ENCODE measurements around the gene CREG1. TPM values are rescaled to one million over a fixed set of nuclear protein-coding genes. Genes with fewer than 3 reads are reported as not detected.

CREG1 gene
- total RNA-seq, 1 experiment from 2014 or later: 21.7 TPM

GRCh38 chr1:167524651-167525050 lies 28.9 kb downstream of the CREG1 start:
- Mint-ChIP-seq H3K4me3 (no peak overlapping the region), H3K27me3 (ENCODE audit: low read depth) (peaks cover 17% of the 10 kb centered on the region), H3K4me1 (peaks cover 2% of the 10 kb centered on the region), H3K27ac (no peak overlapping the region), H3K9me3 (peaks cover 5% of the 10 kb centered on the region; the same call in 1 of the 2 replicates), H3K36me3 (no peaks in the 10 kb centered on the region)
- ATAC-seq: no peak
- ChIA-PET CTCF (interaction anchor here (1.7 kb wide), 1 partner anchor 9 kb away, joined by 8 read pairs; no protein-coding TSS in a partner anchor), POLR2A (no interaction called here)
- TF ChIP-seq MYBL2 (CRISPR knock-in tag; IDR thresholded peaks at IDR 0.05) (no peak), TEAD1 (CRISPR knock-in tag; IDR thresholded peaks at IDR 0.05) (no peak), GABPB1 (CRISPR knock-in tag; IDR thresholded peaks at IDR 0.05) (peak; percentile 98)
- TF ChIP-seq, protein P1, sequence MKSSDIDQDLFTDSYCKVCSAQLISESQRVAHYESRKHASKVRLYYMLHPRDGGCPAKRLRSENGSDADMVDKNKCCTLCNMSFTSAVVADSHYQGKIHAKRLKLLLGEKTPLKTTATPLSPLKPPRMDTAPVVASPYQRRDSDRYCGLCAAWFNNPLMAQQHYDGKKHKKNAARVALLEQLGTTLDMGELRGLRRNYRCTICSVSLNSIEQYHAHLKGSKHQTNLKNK (CRISPR knock-in tag; IDR thresholded peaks at IDR 0.05): no peak
- TF ChIP-seq, protein P2, sequence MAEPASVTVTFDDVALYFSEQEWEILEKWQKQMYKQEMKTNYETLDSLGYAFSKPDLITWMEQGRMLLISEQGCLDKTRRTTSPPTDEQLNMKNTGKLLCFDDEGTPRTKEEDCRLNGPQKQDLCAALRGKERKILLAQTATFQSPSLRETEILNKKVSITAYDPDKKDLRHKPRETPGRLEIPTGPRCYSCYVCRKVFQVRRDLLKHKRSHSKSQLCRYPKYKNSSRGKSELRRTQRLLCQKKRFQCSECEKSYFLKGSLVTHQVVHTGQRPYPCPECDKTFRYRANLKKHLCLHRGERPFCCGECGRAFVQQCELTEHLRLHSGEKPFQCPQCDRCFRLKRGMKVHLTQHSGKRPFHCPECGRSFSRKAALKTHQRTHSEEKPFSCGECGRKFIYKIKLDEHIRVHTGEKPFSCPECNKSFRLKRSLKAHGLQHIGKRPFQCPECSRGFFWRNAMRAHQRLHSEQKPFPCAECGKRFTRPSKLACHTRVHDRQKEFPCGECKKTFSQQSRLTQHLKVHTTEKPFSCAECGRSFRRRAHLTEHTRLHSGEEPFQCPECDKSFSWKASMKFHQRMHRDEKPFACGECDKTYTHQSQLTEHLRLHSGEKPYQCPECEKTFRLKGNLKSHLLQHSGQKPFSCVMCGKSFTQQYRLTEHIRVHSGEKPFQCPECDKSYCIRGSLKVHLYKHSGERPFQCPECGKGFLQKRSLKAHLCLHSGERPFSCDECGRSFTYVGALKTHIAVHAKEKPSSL (CRISPR knock-in tag; conservative IDR thresholded peaks at IDR 0.05): no peak
- TF ChIP-seq, protein P3, sequence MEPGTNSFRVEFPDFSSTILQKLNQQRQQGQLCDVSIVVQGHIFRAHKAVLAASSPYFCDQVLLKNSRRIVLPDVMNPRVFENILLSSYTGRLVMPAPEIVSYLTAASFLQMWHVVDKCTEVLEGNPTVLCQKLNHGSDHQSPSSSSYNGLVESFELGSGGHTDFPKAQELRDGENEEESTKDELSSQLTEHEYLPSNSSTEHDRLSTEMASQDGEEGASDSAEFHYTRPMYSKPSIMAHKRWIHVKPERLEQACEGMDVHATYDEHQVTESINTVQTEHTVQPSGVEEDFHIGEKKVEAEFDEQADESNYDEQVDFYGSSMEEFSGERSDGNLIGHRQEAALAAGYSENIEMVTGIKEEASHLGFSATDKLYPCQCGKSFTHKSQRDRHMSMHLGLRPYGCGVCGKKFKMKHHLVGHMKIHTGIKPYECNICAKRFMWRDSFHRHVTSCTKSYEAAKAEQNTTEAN (CRISPR knock-in tag; IDR thresholded peaks at IDR 0.05): no peak
- TF ChIP-seq, protein P4, sequence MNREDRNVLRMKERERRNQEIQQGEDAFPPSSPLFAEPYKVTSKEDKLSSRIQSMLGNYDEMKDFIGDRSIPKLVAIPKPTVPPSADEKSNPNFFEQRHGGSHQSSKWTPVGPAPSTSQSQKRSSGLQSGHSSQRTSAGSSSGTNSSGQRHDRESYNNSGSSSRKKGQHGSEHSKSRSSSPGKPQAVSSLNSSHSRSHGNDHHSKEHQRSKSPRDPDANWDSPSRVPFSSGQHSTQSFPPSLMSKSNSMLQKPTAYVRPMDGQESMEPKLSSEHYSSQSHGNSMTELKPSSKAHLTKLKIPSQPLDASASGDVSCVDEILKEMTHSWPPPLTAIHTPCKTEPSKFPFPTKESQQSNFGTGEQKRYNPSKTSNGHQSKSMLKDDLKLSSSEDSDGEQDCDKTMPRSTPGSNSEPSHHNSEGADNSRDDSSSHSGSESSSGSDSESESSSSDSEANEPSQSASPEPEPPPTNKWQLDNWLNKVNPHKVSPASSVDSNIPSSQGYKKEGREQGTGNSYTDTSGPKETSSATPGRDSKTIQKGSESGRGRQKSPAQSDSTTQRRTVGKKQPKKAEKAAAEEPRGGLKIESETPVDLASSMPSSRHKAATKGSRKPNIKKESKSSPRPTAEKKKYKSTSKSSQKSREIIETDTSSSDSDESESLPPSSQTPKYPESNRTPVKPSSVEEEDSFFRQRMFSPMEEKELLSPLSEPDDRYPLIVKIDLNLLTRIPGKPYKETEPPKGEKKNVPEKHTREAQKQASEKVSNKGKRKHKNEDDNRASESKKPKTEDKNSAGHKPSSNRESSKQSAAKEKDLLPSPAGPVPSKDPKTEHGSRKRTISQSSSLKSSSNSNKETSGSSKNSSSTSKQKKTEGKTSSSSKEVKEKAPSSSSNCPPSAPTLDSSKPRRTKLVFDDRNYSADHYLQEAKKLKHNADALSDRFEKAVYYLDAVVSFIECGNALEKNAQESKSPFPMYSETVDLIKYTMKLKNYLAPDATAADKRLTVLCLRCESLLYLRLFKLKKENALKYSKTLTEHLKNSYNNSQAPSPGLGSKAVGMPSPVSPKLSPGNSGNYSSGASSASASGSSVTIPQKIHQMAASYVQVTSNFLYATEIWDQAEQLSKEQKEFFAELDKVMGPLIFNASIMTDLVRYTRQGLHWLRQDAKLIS (CRISPR knock-in tag; IDR thresholded peaks at IDR 0.05; ENCODE audit: borderline replicate concordance): no peak
- TF ChIP-seq, protein P5, sequence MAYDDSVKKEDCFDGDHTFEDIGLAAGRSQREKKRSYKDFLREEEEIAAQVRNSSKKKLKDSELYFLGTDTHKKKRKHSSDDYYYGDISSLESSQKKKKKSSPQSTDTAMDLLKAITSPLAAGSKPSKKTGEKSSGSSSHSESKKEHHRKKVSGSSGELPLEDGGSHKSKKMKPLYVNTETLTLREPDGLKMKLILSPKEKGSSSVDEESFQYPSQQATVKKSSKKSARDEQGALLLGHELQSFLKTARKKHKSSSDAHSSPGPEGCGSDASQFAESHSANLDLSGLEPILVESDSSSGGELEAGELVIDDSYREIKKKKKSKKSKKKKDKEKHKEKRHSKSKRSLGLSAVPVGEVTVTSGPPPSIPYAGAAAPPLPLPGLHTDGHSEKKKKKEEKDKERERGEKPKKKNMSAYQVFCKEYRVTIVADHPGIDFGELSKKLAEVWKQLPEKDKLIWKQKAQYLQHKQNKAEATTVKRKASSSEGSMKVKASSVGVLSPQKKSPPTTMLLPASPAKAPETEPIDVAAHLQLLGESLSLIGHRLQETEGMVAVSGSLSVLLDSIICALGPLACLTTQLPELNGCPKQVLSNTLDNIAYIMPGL (CRISPR knock-in tag; IDR thresholded peaks at IDR 0.05): no peak
- DNase-seq (ENCODE audit: low spot score): no peak

GRCh38 chr1:167522246-167522645 lies 31.3 kb downstream of the CREG1 start:
- Mint-ChIP-seq H3K9me3 (peaks cover 5% of the 10 kb centered on the region; the same call in 1 of the 2 replicates), H3K36me3 (no peaks in the 10 kb centered on the region), H3K27me3 (ENCODE audit: low read depth) (peaks cover 14% of the 10 kb centered on the region), H3K27ac (no peak overlapping the region), H3K4me3 (no peak overlapping the region), H3K4me1 (peaks cover 2% of the 10 kb centered on the region)
- TF ChIP-seq JUN (CRISPR knock-in tag; IDR thresholded peaks at IDR 0.05): no peak
- ChIA-PET POLR2A (no interaction called here), CTCF (no interaction called here)
- DNase-seq (ENCODE audit: low spot score) (no peak), ATAC-seq (no peak)

GRCh38 chr1:167520711-167521206 lies 32.8 kb downstream of the CREG1 start:
- Mint-ChIP-seq H3K9me3 (peaks cover 5% of the 10 kb centered on the region; the same call in 1 of the 2 replicates), H3K27me3 (ENCODE audit: low read depth) (peaks cover 8% of the 10 kb centered on the region), H3K4me1 (0 out of 2 replicates have a peak, but pooled peaks cover 3% of the 10 kb centered on the region), H3K36me3 (no peaks in the 10 kb centered on the region), H3K4me3 (no peak overlapping the region), H3K27ac (no peak overlapping the region)
- ChIA-PET CTCF (interaction anchor here (0.6 to 1.3 kb wide), 2 partner anchors 13 to 265 kb away, joined by 3 to 4 read pairs; no protein-coding TSS in a partner anchor), POLR2A (no interaction called here)
- ATAC-seq: 0 out of 2 replicates have a peak, but pooled peaks have one; percentile 39
- DNase-seq (ENCODE audit: low spot score): no peak
- TF ChIP-seq, protein P6, sequence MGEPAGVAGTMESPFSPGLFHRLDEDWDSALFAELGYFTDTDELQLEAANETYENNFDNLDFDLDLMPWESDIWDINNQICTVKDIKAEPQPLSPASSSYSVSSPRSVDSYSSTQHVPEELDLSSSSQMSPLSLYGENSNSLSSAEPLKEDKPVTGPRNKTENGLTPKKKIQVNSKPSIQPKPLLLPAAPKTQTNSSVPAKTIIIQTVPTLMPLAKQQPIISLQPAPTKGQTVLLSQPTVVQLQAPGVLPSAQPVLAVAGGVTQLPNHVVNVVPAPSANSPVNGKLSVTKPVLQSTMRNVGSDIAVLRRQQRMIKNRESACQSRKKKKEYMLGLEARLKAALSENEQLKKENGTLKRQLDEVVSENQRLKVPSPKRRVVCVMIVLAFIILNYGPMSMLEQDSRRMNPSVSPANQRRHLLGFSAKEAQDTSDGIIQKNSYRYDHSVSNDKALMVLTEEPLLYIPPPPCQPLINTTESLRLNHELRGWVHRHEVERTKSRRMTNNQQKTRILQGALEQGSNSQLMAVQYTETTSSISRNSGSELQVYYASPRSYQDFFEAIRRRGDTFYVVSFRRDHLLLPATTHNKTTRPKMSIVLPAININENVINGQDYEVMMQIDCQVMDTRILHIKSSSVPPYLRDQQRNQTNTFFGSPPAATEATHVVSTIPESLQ (CRISPR knock-in tag; IDR thresholded peaks at IDR 0.05): no peak
- no peak for TF ChIP-seq TP53 (CRISPR knock-in tag; IDR thresholded peaks at IDR 0.05)
- TF ChIP-seq ZBTB21 (CRISPR knock-in tag; IDR thresholded peaks at IDR 0.05; ENCODE audit: borderline replicate concordance): no peak
- TF ChIP-seq, protein P7, sequence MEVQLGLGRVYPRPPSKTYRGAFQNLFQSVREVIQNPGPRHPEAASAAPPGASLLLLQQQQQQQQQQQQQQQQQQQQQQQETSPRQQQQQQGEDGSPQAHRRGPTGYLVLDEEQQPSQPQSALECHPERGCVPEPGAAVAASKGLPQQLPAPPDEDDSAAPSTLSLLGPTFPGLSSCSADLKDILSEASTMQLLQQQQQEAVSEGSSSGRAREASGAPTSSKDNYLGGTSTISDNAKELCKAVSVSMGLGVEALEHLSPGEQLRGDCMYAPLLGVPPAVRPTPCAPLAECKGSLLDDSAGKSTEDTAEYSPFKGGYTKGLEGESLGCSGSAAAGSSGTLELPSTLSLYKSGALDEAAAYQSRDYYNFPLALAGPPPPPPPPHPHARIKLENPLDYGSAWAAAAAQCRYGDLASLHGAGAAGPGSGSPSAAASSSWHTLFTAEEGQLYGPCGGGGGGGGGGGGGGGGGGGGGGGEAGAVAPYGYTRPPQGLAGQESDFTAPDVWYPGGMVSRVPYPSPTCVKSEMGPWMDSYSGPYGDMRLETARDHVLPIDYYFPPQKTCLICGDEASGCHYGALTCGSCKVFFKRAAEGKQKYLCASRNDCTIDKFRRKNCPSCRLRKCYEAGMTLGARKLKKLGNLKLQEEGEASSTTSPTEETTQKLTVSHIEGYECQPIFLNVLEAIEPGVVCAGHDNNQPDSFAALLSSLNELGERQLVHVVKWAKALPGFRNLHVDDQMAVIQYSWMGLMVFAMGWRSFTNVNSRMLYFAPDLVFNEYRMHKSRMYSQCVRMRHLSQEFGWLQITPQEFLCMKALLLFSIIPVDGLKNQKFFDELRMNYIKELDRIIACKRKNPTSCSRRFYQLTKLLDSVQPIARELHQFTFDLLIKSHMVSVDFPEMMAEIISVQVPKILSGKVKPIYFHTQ (CRISPR knock-in tag; IDR thresholded peaks at IDR 0.05): no peak
- TF ChIP-seq ETV6 (CRISPR knock-in tag; IDR thresholded peaks at IDR 0.05): no peak
- TF ChIP-seq OVOL2 (CRISPR knock-in tag; IDR thresholded peaks at IDR 0.05; ENCODE audit: borderline replicate concordance): no peak
- TF ChIP-seq, protein P8, sequence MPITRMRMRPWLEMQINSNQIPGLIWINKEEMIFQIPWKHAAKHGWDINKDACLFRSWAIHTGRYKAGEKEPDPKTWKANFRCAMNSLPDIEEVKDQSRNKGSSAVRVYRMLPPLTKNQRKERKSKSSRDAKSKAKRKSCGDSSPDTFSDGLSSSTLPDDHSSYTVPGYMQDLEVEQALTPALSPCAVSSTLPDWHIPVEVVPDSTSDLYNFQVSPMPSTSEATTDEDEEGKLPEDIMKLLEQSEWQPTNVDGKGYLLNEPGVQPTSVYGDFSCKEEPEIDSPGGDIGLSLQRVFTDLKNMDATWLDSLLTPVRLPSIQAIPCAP (CRISPR knock-in tag; IDR thresholded peaks at IDR 0.05): no peak
